ENCODE results near the gene DDIT3. TPM values are rescaled to one million over a fixed set of nuclear protein-coding genes. Genes with fewer than 3 reads are reported as not detected.

DDIT3 gene
- total RNA-seq, 1 donor from 2014 or later: 42.6 TPM

GRCh38 chr12:57470970-57471656 lies 49.2 kb downstream of the DDIT3 start:
- H3K4me3 Mint-ChIP-seq (ENCODE audit: unreplicated experiment): no peak overlapping the region
- H3K27me3 Mint-ChIP-seq (ENCODE audit: low read depth, unreplicated experiment): peaks cover 74% of the 10 kb centered on the region
- H3K27me3 ChIP-seq (ENCODE audit: insufficient read depth, low read length): peaks cover 42% of the 10 kb centered on the region
- no peak for FAIRE-seq
- no peaks in the 10 kb centered on the region for H3K9me3 ChIP-seq (ENCODE audit: insufficient read depth, low read depth, low read length)
- H3K79me2 ChIP-seq (ENCODE audit: insufficient read depth, low read length): no peaks in the 10 kb centered on the region
- H2AFZ ChIP-seq (ENCODE audit: low read depth, low read length): no peak overlapping the region
- H4K20me1 ChIP-seq (ENCODE audit: insufficient read depth, low read length): no peaks in the 10 kb centered on the region
- no peak overlapping the region for H3K27ac Mint-ChIP-seq (ENCODE audit: unreplicated experiment)
- no peak overlapping the region for H3K9ac ChIP-seq (ENCODE audit: low read length)
- no peaks in the 10 kb centered on the region for H3K36me3 ChIP-seq (ENCODE audit: insufficient read depth, low read length)
- no peaks in the 10 kb centered on the region for H3K4me1 Mint-ChIP-seq (ENCODE audit: low read depth, unreplicated experiment)
- peaks cover 7% of the 10 kb centered on the region for H3K4me1 ChIP-seq (ENCODE audit: insufficient read depth, low read length)
- H3K9me3 Mint-ChIP-seq (ENCODE audit: unreplicated experiment): peaks cover 13% of the 10 kb centered on the region
- no peak overlapping the region for H3K27ac ChIP-seq (ENCODE audit: low read depth, low read length)
- no peak for TF ChIP-seq CTCF (IDR thresholded peaks at IDR 0.05; ENCODE audit: insufficient read depth, low read depth, low read length)
- no peak for TF ChIP-seq EZH2 (IDR thresholded peaks at IDR 0.05; ENCODE audit: insufficient read depth, low read length)
- H3K4me2 ChIP-seq (ENCODE audit: low read length): no peak overlapping the region
- DNase-seq (ENCODE audit: low read depth): no peak
- peaks cover 16% of the 10 kb centered on the region for H3K36me3 Mint-ChIP-seq (ENCODE audit: low read depth, unreplicated experiment)
- H3K4me3 ChIP-seq (ENCODE audit: insufficient read depth, low read depth, low read length): no peak overlapping the region

- no peak overlapping the region for H3K9ac ChIP-seq (ENCODE audit: low read length)
- H3K4me3 Mint-ChIP-seq (ENCODE audit: unreplicated experiment): no peak overlapping the region
Measured at GRCh38 chr12:57470286-57470969, 49.9 kb downstream of the DDIT3 start.

More at GRCh38 chr12:57470286-57470969, 49.9 kb downstream of the DDIT3 start:
- Histone ChIP-seq H3K27me3 (ENCODE audit: insufficient read depth, low read length) (peaks cover 35% of the 10 kb centered on the region), H3K4me3 (ENCODE audit: insufficient read depth, low read depth, low read length) (no peak overlapping the region), H3K9me3 (ENCODE audit: insufficient read depth, low read depth, low read length) (no peaks in the 10 kb centered on the region), H3K79me2 (ENCODE audit: insufficient read depth, low read length) (no peaks in the 10 kb centered on the region), H3K27ac (ENCODE audit: low read depth, low read length) (no peak overlapping the region), H2AFZ (ENCODE audit: low read depth, low read length) (no peak overlapping the region), H3K4me1 (ENCODE audit: insufficient read depth, low read length) (no peaks in the 10 kb centered on the region), H3K36me3 (ENCODE audit: insufficient read depth, low read length) (no peaks in the 10 kb centered on the region), H4K20me1 (ENCODE audit: insufficient read depth, low read length) (no peaks in the 10 kb centered on the region), H3K4me2 (ENCODE audit: low read length) (no peak overlapping the region)
- peaks cover 13% of the 10 kb centered on the region for H3K9me3 Mint-ChIP-seq (ENCODE audit: unreplicated experiment)
- no peak for FAIRE-seq
- H3K27ac Mint-ChIP-seq (ENCODE audit: unreplicated experiment): no peak overlapping the region
- H3K36me3 Mint-ChIP-seq (ENCODE audit: low read depth, unreplicated experiment): peaks cover 22% of the 10 kb centered on the region
- no peaks in the 10 kb centered on the region for H3K4me1 Mint-ChIP-seq (ENCODE audit: low read depth, unreplicated experiment)
- no peak for DNase-seq (ENCODE audit: low read depth)
- peaks cover 77% of the 10 kb centered on the region for H3K27me3 Mint-ChIP-seq (ENCODE audit: low read depth, unreplicated experiment)
- no peak for TF ChIP-seq CTCF (IDR thresholded peaks at IDR 0.05; ENCODE audit: insufficient read depth, low read depth, low read length)
- no peak for TF ChIP-seq EZH2 (IDR thresholded peaks at IDR 0.05; ENCODE audit: insufficient read depth, low read length)

Data from astrocyte (in vitro differentiated cells and primary cell).